ENCODE measurements around the gene ADIRF.
"Not testable (repeated sequence)": the region's sequence is repeated elsewhere in the genome, so short reads cannot be mapped to it uniquely, and the experiment has no call there.

ADIRF gene

GRCh38 chr10:86981716-86982115 is 13.4 kb downstream of the ADIRF start:
- Histone ChIP-seq H3K79me2 (ENCODE audit: insufficient read depth, low read depth) (no peaks in the 10 kb centered on the region), H3K4me2 (no peak overlapping the region), H3K4me1 (ENCODE audit: low read depth, poor library complexity, severe bottlenecking) (no peaks in the 10 kb centered on the region), H3K36me3 (ENCODE audit: insufficient read depth) (no peaks in the 10 kb centered on the region), H4K20me1 (ENCODE audit: insufficient read depth) (no peaks in the 10 kb centered on the region), H3K27me3 (ENCODE audit: insufficient read depth, low read depth) (no peaks in the 10 kb centered on the region), H3K4me3 (IDR thresholded peaks at IDR 0.05; ENCODE audit: insufficient read depth, low read depth, low read length) (no peak overlapping the region), H3K27ac (no peak overlapping the region), H3K9ac (no peak overlapping the region), H2AFZ (ENCODE audit: low read depth) (no peak overlapping the region)
- no peak for TF ChIP-seq CTCF (conservative IDR thresholded peaks at IDR 0.05; ENCODE audit: low read depth, low read length)

- not testable (repeated sequence) for H4K20me1 ChIP-seq (ENCODE audit: insufficient read depth); H3K4me2 ChIP-seq; H3K36me3 ChIP-seq (ENCODE audit: insufficient read depth); H3K9ac ChIP-seq; H3K4me3 ChIP-seq (IDR thresholded peaks at IDR 0.05; ENCODE audit: insufficient read depth, low read depth, low read length); H3K4me1 ChIP-seq (ENCODE audit: low read depth, poor library complexity, severe bottlenecking); H2AFZ ChIP-seq (ENCODE audit: low read depth); H3K27ac ChIP-seq; H3K79me2 ChIP-seq (ENCODE audit: insufficient read depth, low read depth); H3K27me3 ChIP-seq (ENCODE audit: insufficient read depth, low read depth)
Measured at GRCh38 chr10:86984498-86984897, 16.2 kb downstream of the ADIRF start.

- H3K27ac ChIP-seq = no peak overlapping the region
- no peaks in the 10 kb centered on the region for H4K20me1 ChIP-seq (ENCODE audit: insufficient read depth)
- H3K27me3 ChIP-seq (ENCODE audit: insufficient read depth, low read depth) = no peaks in the 10 kb centered on the region
Measured at GRCh38 chr10:86988520-86988919, 20.2 kb downstream of the ADIRF start.

GRCh38 chr10:86991362-86991761 is 23.1 kb downstream of the ADIRF start:
- H3K27me3 ChIP-seq (ENCODE audit: insufficient read depth, low read depth); H3K79me2 ChIP-seq (ENCODE audit: insufficient read depth, low read depth); H3K4me1 ChIP-seq (ENCODE audit: low read depth, poor library complexity, severe bottlenecking); H2AFZ ChIP-seq (ENCODE audit: low read depth); H3K9ac ChIP-seq; H3K27ac ChIP-seq; H3K36me3 ChIP-seq (ENCODE audit: insufficient read depth); H4K20me1 ChIP-seq (ENCODE audit: insufficient read depth); H3K4me3 ChIP-seq (IDR thresholded peaks at IDR 0.05; ENCODE audit: insufficient read depth, low read depth, low read length); H3K4me2 ChIP-seq: not testable (repeated sequence)

More at GRCh38 chr10:86988520-86988919, 20.2 kb downstream of the ADIRF start:
- Histone ChIP-seq H3K79me2 (ENCODE audit: insufficient read depth, low read depth) (no peaks in the 10 kb centered on the region), H3K9ac (no peak overlapping the region), H3K4me1 (ENCODE audit: low read depth, poor library complexity, severe bottlenecking) (no peaks in the 10 kb centered on the region), H3K4me2 (no peak overlapping the region), H3K36me3 (ENCODE audit: insufficient read depth) (no peaks in the 10 kb centered on the region), H3K4me3 (IDR thresholded peaks at IDR 0.05; ENCODE audit: insufficient read depth, low read depth, low read length) (no peak overlapping the region), H2AFZ (ENCODE audit: low read depth) (no peak overlapping the region)
- no peak for TF ChIP-seq CTCF (conservative IDR thresholded peaks at IDR 0.05; ENCODE audit: low read depth, low read length)

- Histone ChIP-seq H3K79me2 (ENCODE audit: insufficient read depth, low read depth) (no peaks in the 10 kb centered on the region), H3K27ac (no peak overlapping the region), H2AFZ (ENCODE audit: low read depth) (no peak overlapping the region), H3K4me3 (IDR thresholded peaks at IDR 0.05; ENCODE audit: insufficient read depth, low read depth, low read length) (no peak overlapping the region), H3K4me2 (no peak overlapping the region), H3K9ac (no peak overlapping the region), H4K20me1 (ENCODE audit: insufficient read depth) (no peaks in the 10 kb centered on the region), H3K27me3 (ENCODE audit: insufficient read depth, low read depth) (no peaks in the 10 kb centered on the region; the same call in 1 of the 2 replicates), H3K36me3 (ENCODE audit: insufficient read depth) (no peaks in the 10 kb centered on the region), H3K4me1 (ENCODE audit: low read depth, poor library complexity, severe bottlenecking) (no peaks in the 10 kb centered on the region)
- TF ChIP-seq CTCF (conservative IDR thresholded peaks at IDR 0.05; ENCODE audit: low read depth, low read length) = no peak
Measured at GRCh38 chr10:86992456-86992855, 24.2 kb downstream of the ADIRF start.

All from KMS-11 (cell line).